CD1c-positive myeloid dendritic cell (primary cell): ENCODE measurements around the gene TCFL5.

ENCODE experiments used
- DNase-seq: peaks from one replicate; pipeline ENCODE4 v3.0.0-alpha.2; 2016; ENCODE audit errors: extremely low spot score

TCFL5 gene

GRCh38 chr20:62880147-62880934 lies 18.7 kb upstream of the TCFL5 start:
- DNase-seq = no peak

DNA sequence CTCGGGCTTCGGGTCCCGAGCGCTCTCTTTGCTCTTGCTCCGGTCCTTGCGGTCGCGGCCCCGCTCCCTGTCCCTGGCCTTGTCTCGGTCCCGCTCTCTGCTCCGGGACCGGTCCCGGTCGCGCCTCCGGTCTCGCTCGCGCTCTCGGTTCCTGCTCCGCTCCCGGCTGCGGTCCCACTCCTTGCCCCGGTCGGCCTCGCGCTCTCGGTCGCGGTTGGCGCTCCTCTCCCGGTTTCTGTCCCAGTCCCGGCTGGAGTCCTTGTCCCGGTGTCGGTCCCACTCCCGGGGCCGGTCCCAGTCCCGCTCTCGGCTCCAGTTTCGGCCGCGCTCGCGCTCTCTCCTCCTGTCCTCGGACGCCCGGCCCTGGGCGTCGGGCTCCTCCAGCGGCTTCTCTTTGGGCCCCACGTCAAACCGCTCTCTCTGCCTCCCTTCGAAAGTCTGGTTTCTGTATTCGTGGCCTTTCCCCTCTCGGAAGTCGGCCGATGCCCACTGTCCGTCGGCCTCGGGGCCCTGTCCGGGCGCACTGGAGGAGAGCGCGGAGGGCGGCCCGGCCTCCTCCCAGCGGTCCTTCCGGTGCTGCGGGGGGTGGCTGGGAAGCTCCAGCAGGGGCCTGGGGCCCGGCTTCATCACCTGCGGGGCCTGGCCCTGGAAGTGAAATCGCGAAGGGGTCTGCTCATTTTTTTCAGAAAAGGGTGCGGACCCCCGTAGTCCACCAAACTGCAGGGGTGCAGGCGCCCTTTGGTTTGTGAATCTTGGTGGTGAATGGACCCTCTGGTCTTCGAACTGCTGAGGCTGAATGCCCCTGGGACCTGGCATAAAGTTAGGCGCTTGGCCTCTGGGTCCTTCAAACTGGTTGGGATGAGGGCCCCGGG lies 17.9 kb upstream of the TCFL5 start:
- DNase-seq = no peak

GRCh38 chr20:62878244-62879038 lies 16.8 kb upstream of the TCFL5 start:
- DNase-seq = no peak

- no peak for DNase-seq
These were observed 15.5 kb upstream of the TCFL5 start for GRCh38 chr20:62876902-62877816.

- no peak for DNase-seq
These were observed 14.9 kb upstream of the TCFL5 start for GRCh38 chr20:62876501-62876901.

- peak; percentile 81 for DNase-seq
These were observed 14.1 kb upstream of the TCFL5 start for GRCh38 chr20:62875419-62876361.

DNA sequence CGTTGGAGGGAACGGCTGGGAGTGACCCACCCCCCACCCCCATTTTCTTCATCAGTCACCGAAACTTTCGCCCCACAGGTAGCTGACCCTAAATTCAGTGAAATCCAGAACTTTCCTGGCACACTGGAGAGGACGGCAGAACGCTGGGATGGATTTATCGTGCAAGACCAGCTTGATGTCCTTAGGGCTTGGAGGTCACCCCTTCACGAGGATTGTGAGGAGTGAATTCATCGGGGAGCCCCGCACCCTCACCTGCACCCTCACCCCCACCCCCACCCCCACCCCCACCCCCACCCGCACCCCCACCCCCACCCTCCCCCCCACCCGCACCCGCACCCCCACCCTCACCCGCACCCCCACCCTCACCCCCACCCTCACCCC lies 13.3 kb upstream of the TCFL5 start:
- DNase-seq = no peak

DNA sequence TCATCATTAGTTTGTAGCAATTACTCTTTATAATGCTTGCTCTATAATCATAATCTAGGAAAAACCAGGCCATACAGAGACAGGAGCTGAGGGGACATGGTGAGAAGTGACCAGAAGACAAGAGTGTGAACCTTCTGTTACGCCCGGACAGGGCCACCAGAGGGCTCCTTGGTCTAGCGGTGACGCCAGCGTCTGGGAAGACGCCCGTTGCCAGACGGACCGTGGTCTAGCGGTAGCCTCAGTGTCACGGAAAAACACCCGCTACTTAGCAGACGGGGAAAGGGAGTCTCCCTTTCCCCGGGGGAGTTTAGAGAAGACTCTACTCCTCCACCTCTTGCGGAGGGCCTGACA lies 12.0 kb upstream of the TCFL5 start:
- DNase-seq = peak; percentile 63

DNA sequence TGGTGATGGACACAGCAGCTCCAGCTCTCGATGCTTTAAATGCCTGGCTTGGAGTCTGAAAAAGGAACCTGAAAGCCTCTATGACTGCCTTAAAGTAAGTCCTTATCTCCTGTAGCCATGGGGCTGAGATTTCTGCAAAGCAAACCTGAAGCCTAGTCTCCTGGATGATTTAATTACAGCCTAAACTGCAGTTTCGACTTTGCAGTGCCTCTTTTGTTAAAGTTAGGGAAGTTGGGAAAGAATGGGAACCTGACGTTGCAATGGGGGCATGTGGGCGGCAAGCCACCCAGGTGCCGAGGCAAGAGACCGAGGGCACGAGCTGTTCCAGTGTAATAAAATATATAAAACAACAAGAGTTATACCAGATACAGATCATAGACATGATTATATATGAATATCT lies 11.7 kb upstream of the TCFL5 start:
- peak; percentile 65 for DNase-seq

DNA sequence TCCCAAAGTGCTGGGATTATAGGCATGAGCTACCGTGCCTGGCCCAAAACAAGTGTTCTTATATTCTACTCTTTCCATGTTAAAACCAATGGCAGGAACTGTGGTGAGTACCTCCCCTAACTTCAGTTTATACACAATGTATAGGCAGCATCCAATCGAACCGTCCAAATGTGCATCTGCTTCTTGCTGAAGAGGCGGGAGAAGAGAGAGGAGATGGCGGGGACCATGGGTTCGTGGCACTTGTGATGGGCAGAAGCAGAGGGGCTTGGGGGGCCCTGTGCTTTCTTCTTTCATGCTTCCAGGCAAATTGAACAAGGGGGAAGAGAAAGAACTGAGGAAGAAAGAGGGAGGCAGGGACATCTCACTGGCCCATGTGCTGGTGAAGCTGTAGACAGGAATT lies 11.2 kb upstream of the TCFL5 start:
- no peak for DNase-seq

- DNase-seq = peak; percentile 87
These were observed 10.7 kb upstream of the TCFL5 start for GRCh38 chr20:62872184-62872847.

DNA sequence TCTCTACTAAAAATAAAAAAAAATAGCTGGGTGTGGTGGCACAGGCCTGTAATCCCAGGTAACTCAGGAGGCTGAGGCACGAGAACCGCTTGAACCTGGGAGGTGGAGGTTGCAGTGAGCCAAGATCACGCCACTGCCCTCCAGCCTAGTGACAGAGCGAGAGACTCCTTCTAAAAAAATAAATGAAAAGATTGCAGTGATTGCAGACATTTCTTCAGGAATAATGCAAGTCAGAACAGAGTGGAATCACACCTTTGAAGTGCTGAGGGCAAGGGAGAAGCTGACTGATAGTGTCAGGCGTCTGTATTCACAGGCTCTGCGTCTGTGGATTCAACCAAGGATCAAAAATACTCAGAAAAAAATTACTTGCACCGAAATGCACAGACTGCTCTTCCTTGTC lies 2.6 kb upstream of the TCFL5 start:
- no peak for DNase-seq

- peak; percentile 48 for DNase-seq
These were observed 514 bp downstream of the TCFL5 start for GRCh38 chr20:62860924-62861691.

DNA sequence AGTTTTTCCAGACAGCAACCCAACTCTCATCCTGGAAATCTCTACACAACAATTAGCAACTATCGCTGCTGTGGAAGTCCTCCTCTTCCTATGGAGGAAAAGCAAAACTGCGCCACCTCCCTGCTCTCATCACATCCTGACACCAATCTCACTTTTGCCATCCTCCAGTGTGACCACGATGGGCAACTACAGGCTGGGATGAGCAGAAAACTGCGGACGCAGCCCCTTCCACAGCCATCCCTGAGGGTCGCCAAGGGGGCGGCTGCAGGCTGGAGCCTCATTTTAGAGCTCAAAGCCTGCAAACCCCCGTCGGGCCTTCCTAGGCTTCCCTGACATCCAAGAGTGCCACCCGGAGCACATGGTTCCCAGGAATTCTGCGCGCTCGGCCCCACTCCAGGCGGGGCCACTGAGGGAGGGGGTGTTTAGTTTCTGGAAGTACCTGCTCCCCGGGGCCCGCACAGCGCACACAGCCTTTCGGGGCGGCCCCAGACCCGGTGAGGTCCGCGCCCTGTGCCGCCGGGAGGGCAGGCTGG lies 1.2 kb downstream of the TCFL5 start:
- no peak for DNase-seq

- no peak for DNase-seq
These were observed 1.9 kb downstream of the TCFL5 start for GRCh38 chr20:62859721-62860120.

DNA sequence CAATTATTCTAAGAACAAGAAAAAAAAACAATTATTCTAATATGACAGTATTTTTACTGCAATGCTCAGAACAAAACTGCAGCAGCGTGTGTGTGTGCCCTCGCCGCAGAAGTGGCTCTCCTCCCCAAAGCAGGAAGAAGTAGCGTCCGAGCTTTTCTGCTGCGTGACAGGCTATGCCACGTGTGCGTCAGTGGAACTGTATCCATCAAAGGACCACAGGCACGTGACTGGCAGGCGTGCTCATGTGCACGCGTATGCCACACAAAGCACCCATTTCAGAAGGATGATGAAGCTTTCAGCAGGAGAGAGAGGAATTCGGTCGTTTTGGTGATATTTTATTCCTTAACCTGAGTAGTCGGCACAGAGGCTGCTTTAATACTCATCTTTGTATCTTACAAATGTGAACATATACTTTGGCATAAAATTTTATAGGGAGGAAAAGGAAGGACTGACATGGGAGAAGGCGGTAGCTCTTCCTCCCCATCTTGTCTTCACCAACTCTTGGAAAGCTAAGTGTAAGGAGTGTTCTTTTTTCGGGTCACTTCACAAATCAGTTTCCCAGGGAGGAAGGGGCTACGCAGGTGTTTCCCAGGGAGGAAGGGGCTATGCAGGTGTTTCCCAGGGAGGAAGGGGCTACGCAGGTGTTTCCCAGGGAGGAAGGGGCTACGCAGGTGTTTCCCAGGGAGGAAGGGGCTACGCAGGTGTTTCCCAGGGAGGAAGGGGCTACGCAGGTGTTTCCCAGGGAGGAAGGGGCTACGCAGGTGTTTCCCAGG lies 3.4 kb downstream of the TCFL5 start:
- DNase-seq = no peak

GRCh38 chr20:62856931-62857619 lies 4.5 kb downstream of the TCFL5 start:
- DNase-seq = no peak
